HCT116 (cell line): ENCODE results near the gene SSUH2.

Experiments
- CTCF ChIP-seq, 3 experiments: fragments of 200-600 bp in 1 of 3; sonication (generic) in 1 of 3; IDR thresholded peaks in 2 of 3; conservative IDR thresholded peaks in 1 of 3; 2 replicates each; pipeline ENCODE4 v1.5.1; 2012 to 2017; ENCODE audit warnings: low read depth in 2 of 3, low read length in 2 of 3, antibody characterized with exemption in 1 of 3, borderline replicate concordance in 1 of 3, control low read depth in 1 of 3, mild to moderate bottlenecking in 1 of 3, mixed read lengths in 1 of 3, mixed run types in 1 of 3, moderate library complexity in 1 of 3; ENCODE audit not compliant: insufficient read depth in 1 of 3
- POLR2A ChIP-seq: IDR thresholded peaks from 2 replicates; pipeline ENCODE4 v1.7.0; 2011; ENCODE audit warnings: borderline replicate concordance; ENCODE audit not compliant: insufficient read depth, insufficient read length; ENCODE audit errors: extremely low read depth

GRCh38 chr3:8581806-8582445 is 62.7 kb downstream of the SSUH2 start:
- no peak for TF ChIP-seq CTCF (IDR thresholded peaks at IDR 0.05 in 2 of 3, conservative IDR thresholded peaks at IDR 0.05 in 1 of 3; ENCODE audit: borderline replicate concordance in 1 of 3, insufficient read depth in 1 of 3, low read depth in 2 of 3, low read length in 2 of 3)
- no peak for TF ChIP-seq POLR2A
